H9 (cell line): ENCODE measurements around the gene RNF208. TPM values are rescaled to one million over a fixed set of nuclear protein-coding genes. Genes with fewer than 3 reads are reported as not detected.

Experiments used
- DNase-seq: peaks from one replicate; pipeline ENCODE4 v3.0.0-alpha.2; 2017
- H2AFZ ChIP-seq: one replicate; pipeline ENCODE4 v1.6.1; 2013; ENCODE audit warnings: mild to moderate bottlenecking, low read length, control low read depth, moderate library complexity
- H2AK5ac ChIP-seq: 2 replicates; pipeline ENCODE4 v1.6.1; 2013; ENCODE audit warnings: low read length, control low read depth, mixed read lengths; ENCODE audit not compliant: insufficient read length
- H2BK120ac ChIP-seq: one replicate; pipeline ENCODE4 v1.6.1; 2013; ENCODE audit warnings: low read depth, mild to moderate bottlenecking, low read length, control low read depth, inconsistent platforms; ENCODE audit not compliant: poor library complexity, severe bottlenecking
- H2BK12ac ChIP-seq: 2 replicates; pipeline ENCODE4 v1.6.1; 2013; ENCODE audit warnings: low read length, control low read depth, mixed read lengths, low read depth; ENCODE audit not compliant: insufficient read length
- H2BK15ac ChIP-seq: 2 replicates; pipeline ENCODE4 v1.6.1; 2013; ENCODE audit warnings: low read depth, low read length, control low read depth
- H2BK20ac ChIP-seq: one replicate; pipeline ENCODE4 v1.6.1; 2013; ENCODE audit warnings: low read depth, mild to moderate bottlenecking, low read length, control low read depth, inconsistent platforms; ENCODE audit not compliant: poor library complexity, severe bottlenecking
- H2BK5ac ChIP-seq: 2 replicates; pipeline ENCODE4 v1.6.1; 2013; ENCODE audit warnings: low read length, control low read depth, mixed read lengths; ENCODE audit not compliant: insufficient read length
- H3K14ac ChIP-seq: 2 replicates; pipeline ENCODE4 v1.6.1; 2013; ENCODE audit warnings: low read length, control low read depth; ENCODE audit not compliant: insufficient read depth
- H3K18ac ChIP-seq: 2 replicates; pipeline ENCODE4 v1.6.1; 2013; ENCODE audit warnings: low read depth, mild to moderate bottlenecking, mixed read lengths, low read length, control low read depth; ENCODE audit not compliant: insufficient read length
- H3K23ac ChIP-seq: 2 replicates; pipeline ENCODE4 v1.6.1; 2013; ENCODE audit warnings: low read length, control low read depth, mixed read lengths, low read depth; ENCODE audit not compliant: insufficient read length
- H3K23me2 ChIP-seq: 2 replicates; pipeline ENCODE4 v1.6.1; 2013; ENCODE audit warnings: low read depth, mild to moderate bottlenecking, mixed read lengths, low read length, control low read depth; ENCODE audit not compliant: insufficient read length, poor library complexity, severe bottlenecking
- H3K27ac ChIP-seq: 2 replicates; pipeline ENCODE4 v1.5.1; 2013; ENCODE audit warnings: low read length, control low read depth, mixed read lengths, low read depth; ENCODE audit not compliant: insufficient read length
- H3K27me3 ChIP-seq: 2 replicates; pipeline ENCODE4 v1.6.1; 2013; ENCODE audit warnings: low read length, control low read depth, inconsistent platforms; ENCODE audit not compliant: insufficient read depth
- H3K4ac ChIP-seq: 2 replicates; pipeline ENCODE4 v1.6.1; 2013; ENCODE audit warnings: low read depth, mild to moderate bottlenecking, control low read depth, inconsistent platforms, low read length, moderate library complexity
- H3K4me1 ChIP-seq: 2 replicates; pipeline ENCODE4 v1.6.1; 2013; ENCODE audit warnings: low read length, control low read depth, inconsistent platforms; ENCODE audit not compliant: insufficient read depth
- H3K4me2 ChIP-seq: 2 replicates; pipeline ENCODE4 v1.6.1; 2013; ENCODE audit warnings: low read length, control low read depth, mixed read lengths; ENCODE audit not compliant: insufficient read length, insufficient read depth
- H3K56ac ChIP-seq: 2 replicates; pipeline ENCODE4 v1.6.1; 2013; ENCODE audit warnings: low read depth, mild to moderate bottlenecking, mixed read lengths, low read length, control low read depth; ENCODE audit not compliant: insufficient read length
- H3K79me1 ChIP-seq: 2 replicates; pipeline ENCODE4 v1.6.1; 2013; ENCODE audit warnings: low read depth, mild to moderate bottlenecking, moderate library complexity, low read length, control low read depth, inconsistent platforms; ENCODE audit not compliant: insufficient read depth, poor library complexity, severe bottlenecking
- H3K79me2 ChIP-seq: 2 replicates; pipeline ENCODE4 v1.6.1; 2013; ENCODE audit warnings: low read length, control low read depth, inconsistent platforms; ENCODE audit not compliant: insufficient read depth
- H3K9ac ChIP-seq: 2 replicates; pipeline ENCODE4 v1.6.1; 2013; ENCODE audit warnings: low read length, control low read depth, mixed read lengths; ENCODE audit not compliant: insufficient read length; ENCODE audit errors: extremely low read depth
- H3K9me3 ChIP-seq: one replicate; pipeline ENCODE4 v1.6.1; 2013; ENCODE audit warnings: low read depth, low read length, inconsistent platforms; ENCODE audit not compliant: control insufficient read depth
- H3T11ph ChIP-seq: one replicate; pipeline ENCODE4 v1.6.1; 2013; ENCODE audit warnings: mild to moderate bottlenecking, low read length, control low read depth, inconsistent platforms
- H4K20me1 ChIP-seq: one replicate; pipeline ENCODE4 v1.6.1; 2013; ENCODE audit not compliant: control insufficient read depth, insufficient read length, insufficient read depth
- H4K5ac ChIP-seq: 2 replicates; pipeline ENCODE4 v1.6.1; 2013; ENCODE audit warnings: low read depth, mild to moderate bottlenecking, mixed read lengths, low read length, control low read depth; ENCODE audit not compliant: insufficient read length
- H4K8ac ChIP-seq: replicated peaks from 2 replicates; pipeline ENCODE4 v1.6.1; 2013; ENCODE audit warnings: low read length, control low read depth, mixed read lengths, low read depth; ENCODE audit not compliant: insufficient read length
- H4K91ac ChIP-seq: 2 replicates; pipeline ENCODE4 v1.6.1; 2013; ENCODE audit warnings: low read depth, mild to moderate bottlenecking, moderate library complexity, mixed read lengths, low read length, control low read depth; ENCODE audit not compliant: insufficient read length
- H3K27ac Mint-ChIP-seq, 3 experiments: 2 replicates in 2 of 3; 3 replicates in 1 of 3; pipeline ENCODE4 v1.8.0; 2020 to 2021; ENCODE audit warnings: mixed read lengths in 3 of 3, mild to moderate bottlenecking in 1 of 3, moderate library complexity in 1 of 3
- H3K27me3 Mint-ChIP-seq: 2 replicates; pipeline ENCODE4 v1.8.0; 2021; ENCODE audit warnings: low read depth, mild to moderate bottlenecking, moderate library complexity, mixed read lengths
- H3K36me3 Mint-ChIP-seq, 3 experiments: 2 replicates in 2 of 3; 3 replicates in 1 of 3; pipeline ENCODE4 v1.8.0; 2020 to 2021; ENCODE audit warnings: low read depth in 3 of 3, mixed read lengths in 3 of 3; ENCODE audit not compliant: insufficient read depth in 1 of 3
- H3K4me1 Mint-ChIP-seq, 2 experiments: 2 replicates each; pipeline ENCODE4 v1.8.0; 2020; ENCODE audit warnings: mixed read lengths in 2 of 2
- H3K4me3 Mint-ChIP-seq, 2 experiments: 2 replicates in 1 of 2; 3 replicates in 1 of 2; pipeline ENCODE4 v1.8.0; 2020 to 2021; ENCODE audit warnings: mild to moderate bottlenecking in 2 of 2, mixed read lengths in 2 of 2, moderate library complexity in 1 of 2
- H3K9me3 Mint-ChIP-seq, 2 experiments: 2 replicates in 1 of 2; 3 replicates in 1 of 2; pipeline ENCODE4 v1.8.0; 2020; ENCODE audit warnings: mild to moderate bottlenecking in 2 of 2, mixed read lengths in 2 of 2, moderate library complexity in 1 of 2
- CTCF ChIP-seq: fragments of 200-600 bp; sonication (generic); conservative IDR thresholded peaks from 3 replicates; pipeline ENCODE4 v1.8.0; 2021; ENCODE audit warnings: antibody characterized with exemption, mild to moderate bottlenecking
- WGBS: extraction: QIAGEN DNeasy Blood & Tissue Kit; methylation state at CpG from one replicate; pipeline ENCODE4 v1.1.7; 2013; ENCODE audit warnings: missing lambda C conversion rate, low lambda C conversion rate, mixed read lengths; ENCODE audit not compliant: insufficient read length; ENCODE audit errors: extremely low coverage; 5-methylcytosine and 5-hydroxymethylcytosine counted together
- total RNA-seq: library from RNA; stranded (reverse); gene quantifications from 2 replicates; pipeline ENCODE4 v1.2.1, GENCODE V29; 2021

RNF208 gene
- total RNA-seq, 1 experiment from 2014 or later = 7.7 TPM

- H3K18ac ChIP-seq = no peak overlapping the region
- no peak overlapping the region for H2BK20ac ChIP-seq
- H3K4me2 ChIP-seq = no peak overlapping the region
- no peak overlapping the region for H2BK12ac ChIP-seq
- H3K27ac Mint-ChIP-seq = no peak overlapping the region; a peak in 1 of 7 replicates
- no peaks in the 10 kb centered on the region for H3K79me1 ChIP-seq
- no peak overlapping the region for H3K23ac ChIP-seq
- H3K4me1 ChIP-seq = no peaks in the 10 kb centered on the region
- no peak for TF ChIP-seq CTCF
- H3K4me1 Mint-ChIP-seq = peaks cover 3 to 12% of the 10 kb centered on the region in 2 experiments
- H2BK120ac ChIP-seq = no peak overlapping the region
- no peaks in the 10 kb centered on the region for H3K9me3 ChIP-seq
- no peaks in the 10 kb centered on the region for H3K9me3 Mint-ChIP-seq
- H3K36me3 Mint-ChIP-seq = no peaks in the 10 kb centered on the region
- H2BK15ac ChIP-seq = no peak overlapping the region
- H3K27ac ChIP-seq = no peak overlapping the region
- H4K8ac ChIP-seq = no peak overlapping the region
- H3K9ac ChIP-seq = no peak overlapping the region
- H3K27me3 Mint-ChIP-seq = peaks cover 84% of the 10 kb centered on the region
- no peak overlapping the region for H2AFZ ChIP-seq
- WGBS = no CpG with 5 or more reads among the region's 22 CpGs
- no peak overlapping the region for H3T11ph ChIP-seq
- no peak overlapping the region for H4K91ac ChIP-seq
- H4K5ac ChIP-seq = no peak overlapping the region
- DNase-seq = no peak
- no peak overlapping the region for H3K56ac ChIP-seq
- no peak overlapping the region for H2BK5ac ChIP-seq
- H3K79me2 ChIP-seq = no peaks in the 10 kb centered on the region
- H2AK5ac ChIP-seq = no peak overlapping the region
- H3K27me3 ChIP-seq = peaks cover 31% of the 10 kb centered on the region; the same call in 1 of the 2 replicates
- peaks cover 4% of the 10 kb centered on the region for H3K23me2 ChIP-seq
- no peaks in the 10 kb centered on the region for H4K20me1 ChIP-seq
- H3K14ac ChIP-seq = no peak overlapping the region; the same call in 1 of the 2 replicates
- H3K4ac ChIP-seq = no peak overlapping the region
- H3K4me3 Mint-ChIP-seq = no peak overlapping the region
These were observed 50.7 kb downstream of the RNF208 start for GRCh38 chr9:137171149-137171900.
